Measurements from ENCODE around the gene NOSIP. TPM values are rescaled to one million over a fixed set of nuclear protein-coding genes. Genes with fewer than 3 reads are reported as not detected.
"Not testable (repeated sequence)": the region's sequence is repeated elsewhere in the genome, so short reads cannot be mapped to it uniquely, and the experiment has no call there.

NOSIP gene
- total RNA-seq: 100 to 1,000 TPM in 1 of 4 donors, 10 to 100 TPM in 3; 29.0 to 347 (median 65.4) TPM

GRCh38 chr19:49580264-49581006, at the start of gene NOSIP:
Gene NOSIP (minus strand): TSS chr19:49580556. CDS start chr19:49560691, 19,865 bp downstream.
- H3K9me3 ChIP-seq: no peaks in the 10 kb centered on the region
- DNase-seq: peak; percentile 95 to 96
- intact Hi-C loops (cut with DNase I; ENCODE audit: low total_unique reads): no loop called here
- peak within 1 kb of the TSS; percentile 76 for H3K27ac ChIP-seq
- H3K27me3 ChIP-seq: no peaks in the 10 kb centered on the region
- H3K4me1 ChIP-seq: peaks cover 0 to 5% of the 10 kb centered on the region in 2 donors
- TF ChIP-seq POLR2A (IDR thresholded peaks at IDR 0.05) (peak; percentile 83 to 89), CTCF (IDR thresholded peaks at IDR 0.05) (peak in 2 of 4 experiments; percentile 32 to 55)
- no peaks in the 10 kb centered on the region for H3K36me3 ChIP-seq
- peak within 1 kb of the TSS; percentile 55 to 56 for H3K4me3 ChIP-seq

- TF ChIP-seq POLR2A (IDR thresholded peaks at IDR 0.05): no peak
- TF ChIP-seq CTCF (IDR thresholded peaks at IDR 0.05): no peak
- Histone ChIP-seq H3K27me3 (no peaks in the 10 kb centered on the region), H3K4me3 (no peak overlapping the region), H3K36me3 (no peaks in the 10 kb centered on the region), H3K4me1 (no peaks in the 10 kb centered on the region), H3K27ac (no peak overlapping the region), H3K9me3 (no peaks in the 10 kb centered on the region)
- intact Hi-C loops (cut with DNase I; ENCODE audit: low total_unique reads): no loop called here
- no peak for DNase-seq
Measured at GRCh38 chr19:49629659-49630058, 49.3 kb upstream of the NOSIP start.

GRCh38 chr19:49626226-49626625, 45.9 kb upstream of the NOSIP start:
- Histone ChIP-seq H3K27ac (no peak overlapping the region), H3K4me1 (no peaks in the 10 kb centered on the region), H3K4me3 (no peak overlapping the region), H3K27me3 (no peaks in the 10 kb centered on the region), H3K9me3 (no peaks in the 10 kb centered on the region), H3K36me3 (no peaks in the 10 kb centered on the region)
- no peak for DNase-seq
- intact Hi-C loops (cut with DNase I; ENCODE audit: low total_unique reads): no loop called here
- TF ChIP-seq POLR2A (IDR thresholded peaks at IDR 0.05) (no peak), CTCF (IDR thresholded peaks at IDR 0.05) (no peak)

GRCh38 chr19:49624967-49625910, 44.9 kb upstream of the NOSIP start:
- Histone ChIP-seq H3K4me1 (no peaks in the 10 kb centered on the region), H3K4me3 (no peak overlapping the region), H3K9me3 (no peaks in the 10 kb centered on the region), H3K27ac (no peak overlapping the region), H3K27me3 (no peaks in the 10 kb centered on the region), H3K36me3 (no peaks in the 10 kb centered on the region)
- no peak for TF ChIP-seq CTCF (IDR thresholded peaks at IDR 0.05)
- TF ChIP-seq POLR2A (IDR thresholded peaks at IDR 0.05): no peak
- DNase-seq: no peak
- intact Hi-C loops (cut with DNase I; ENCODE audit: low total_unique reads): no loop called here

- H3K27ac ChIP-seq; H3K4me1 ChIP-seq; H3K27me3 ChIP-seq; H3K36me3 ChIP-seq; H3K4me3 ChIP-seq; DNase-seq; intact Hi-C loops (cut with DNase I; ENCODE audit: low total_unique reads); H3K9me3 ChIP-seq: not testable (repeated sequence)
Measured at GRCh38 chr19:49617860-49618259, 37.5 kb upstream of the NOSIP start.

Data from uterus (tissue), 4 donors.